NB4 (cell line): ENCODE results near the gene TMEM14A.

ENCODE experiments used
- MAX ChIP-seq: IDR thresholded peaks from 2 replicates; pipeline ENCODE4 v1.6.1; 2011; ENCODE audit warnings: low read depth, low read length
- POLR2A ChIP-seq: IDR thresholded peaks from 2 replicates; pipeline ENCODE4 v1.6.1; 2011; ENCODE audit warnings: mild to moderate bottlenecking; ENCODE audit not compliant: insufficient read length; ENCODE audit errors: extremely low read depth
- TF ChIP-seq, protein P1 (sequence below): IDR thresholded peaks from one replicate; pipeline ENCODE4 v1.5.1; 2012; ENCODE audit warnings: low read depth, low read length

DNA sequence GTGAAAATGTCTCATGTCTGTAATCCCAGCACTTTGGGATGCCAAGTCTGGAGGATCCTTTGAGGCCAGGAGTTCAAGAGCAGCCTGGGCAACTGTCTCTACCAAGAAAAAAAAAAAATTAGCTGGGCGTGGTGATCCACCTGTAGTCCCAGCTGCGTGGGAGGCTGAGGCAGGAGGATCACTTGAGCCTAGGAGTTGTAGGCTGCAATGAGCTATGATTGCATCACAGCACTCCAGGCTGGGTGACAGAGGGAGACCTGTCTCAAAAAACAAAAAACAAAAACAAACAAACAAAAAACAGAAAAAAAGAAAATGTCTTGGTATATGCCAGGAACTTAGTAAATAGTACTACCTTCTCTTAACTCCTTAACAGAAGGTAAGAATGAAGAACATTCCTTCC is 31.4 kb upstream of the TMEM14A start:
- TF ChIP-seq MAX = no peak
- TF ChIP-seq, protein P1, sequence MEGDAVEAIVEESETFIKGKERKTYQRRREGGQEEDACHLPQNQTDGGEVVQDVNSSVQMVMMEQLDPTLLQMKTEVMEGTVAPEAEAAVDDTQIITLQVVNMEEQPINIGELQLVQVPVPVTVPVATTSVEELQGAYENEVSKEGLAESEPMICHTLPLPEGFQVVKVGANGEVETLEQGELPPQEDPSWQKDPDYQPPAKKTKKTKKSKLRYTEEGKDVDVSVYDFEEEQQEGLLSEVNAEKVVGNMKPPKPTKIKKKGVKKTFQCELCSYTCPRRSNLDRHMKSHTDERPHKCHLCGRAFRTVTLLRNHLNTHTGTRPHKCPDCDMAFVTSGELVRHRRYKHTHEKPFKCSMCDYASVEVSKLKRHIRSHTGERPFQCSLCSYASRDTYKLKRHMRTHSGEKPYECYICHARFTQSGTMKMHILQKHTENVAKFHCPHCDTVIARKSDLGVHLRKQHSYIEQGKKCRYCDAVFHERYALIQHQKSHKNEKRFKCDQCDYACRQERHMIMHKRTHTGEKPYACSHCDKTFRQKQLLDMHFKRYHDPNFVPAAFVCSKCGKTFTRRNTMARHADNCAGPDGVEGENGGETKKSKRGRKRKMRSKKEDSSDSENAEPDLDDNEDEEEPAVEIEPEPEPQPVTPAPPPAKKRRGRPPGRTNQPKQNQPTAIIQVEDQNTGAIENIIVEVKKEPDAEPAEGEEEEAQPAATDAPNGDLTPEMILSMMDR = no peak
- TF ChIP-seq POLR2A = no peak
